H9 (cell line): Measurements from ENCODE around the gene MTERF4. TPM values are rescaled to one million over a fixed set of nuclear protein-coding genes. Genes with fewer than 3 reads are reported as not detected.

Experiments
- DNase-seq: peaks from one replicate; pipeline ENCODE4 v3.0.0-alpha.2; 2017
- H2AFZ ChIP-seq: one replicate; pipeline ENCODE4 v1.6.1; 2013; ENCODE audit warnings: mild to moderate bottlenecking, low read length, control low read depth, moderate library complexity
- H2AK5ac ChIP-seq: 2 replicates; pipeline ENCODE4 v1.6.1; 2013; ENCODE audit warnings: low read length, control low read depth, mixed read lengths; ENCODE audit not compliant: insufficient read length
- H2BK120ac ChIP-seq: one replicate; pipeline ENCODE4 v1.6.1; 2013; ENCODE audit warnings: low read depth, mild to moderate bottlenecking, low read length, control low read depth, inconsistent platforms; ENCODE audit not compliant: poor library complexity, severe bottlenecking
- H2BK12ac ChIP-seq: 2 replicates; pipeline ENCODE4 v1.6.1; 2013; ENCODE audit warnings: low read length, control low read depth, mixed read lengths, low read depth; ENCODE audit not compliant: insufficient read length
- H2BK15ac ChIP-seq: 2 replicates; pipeline ENCODE4 v1.6.1; 2013; ENCODE audit warnings: low read depth, low read length, control low read depth
- H2BK20ac ChIP-seq: one replicate; pipeline ENCODE4 v1.6.1; 2013; ENCODE audit warnings: low read depth, mild to moderate bottlenecking, low read length, control low read depth, inconsistent platforms; ENCODE audit not compliant: poor library complexity, severe bottlenecking
- H2BK5ac ChIP-seq: 2 replicates; pipeline ENCODE4 v1.6.1; 2013; ENCODE audit warnings: low read length, control low read depth, mixed read lengths; ENCODE audit not compliant: insufficient read length
- H3K14ac ChIP-seq: 2 replicates; pipeline ENCODE4 v1.6.1; 2013; ENCODE audit warnings: low read length, control low read depth; ENCODE audit not compliant: insufficient read depth
- H3K18ac ChIP-seq: 2 replicates; pipeline ENCODE4 v1.6.1; 2013; ENCODE audit warnings: low read depth, mild to moderate bottlenecking, mixed read lengths, low read length, control low read depth; ENCODE audit not compliant: insufficient read length
- H3K23ac ChIP-seq: 2 replicates; pipeline ENCODE4 v1.6.1; 2013; ENCODE audit warnings: low read length, control low read depth, mixed read lengths, low read depth; ENCODE audit not compliant: insufficient read length
- H3K23me2 ChIP-seq: 2 replicates; pipeline ENCODE4 v1.6.1; 2013; ENCODE audit warnings: low read depth, mild to moderate bottlenecking, mixed read lengths, low read length, control low read depth; ENCODE audit not compliant: insufficient read length, poor library complexity, severe bottlenecking
- H3K27ac ChIP-seq: 2 replicates; pipeline ENCODE4 v1.5.1; 2013; ENCODE audit warnings: low read length, control low read depth, mixed read lengths, low read depth; ENCODE audit not compliant: insufficient read length
- H3K27me3 ChIP-seq: 2 replicates; pipeline ENCODE4 v1.6.1; 2013; ENCODE audit warnings: low read length, control low read depth, inconsistent platforms; ENCODE audit not compliant: insufficient read depth
- H3K4ac ChIP-seq: 2 replicates; pipeline ENCODE4 v1.6.1; 2013; ENCODE audit warnings: low read depth, mild to moderate bottlenecking, control low read depth, inconsistent platforms, low read length, moderate library complexity
- H3K4me1 ChIP-seq: 2 replicates; pipeline ENCODE4 v1.6.1; 2013; ENCODE audit warnings: low read length, control low read depth, inconsistent platforms; ENCODE audit not compliant: insufficient read depth
- H3K4me2 ChIP-seq: 2 replicates; pipeline ENCODE4 v1.6.1; 2013; ENCODE audit warnings: low read length, control low read depth, mixed read lengths; ENCODE audit not compliant: insufficient read length, insufficient read depth
- H3K56ac ChIP-seq: 2 replicates; pipeline ENCODE4 v1.6.1; 2013; ENCODE audit warnings: low read depth, mild to moderate bottlenecking, mixed read lengths, low read length, control low read depth; ENCODE audit not compliant: insufficient read length
- H3K79me1 ChIP-seq: 2 replicates; pipeline ENCODE4 v1.6.1; 2013; ENCODE audit warnings: low read depth, mild to moderate bottlenecking, moderate library complexity, low read length, control low read depth, inconsistent platforms; ENCODE audit not compliant: insufficient read depth, poor library complexity, severe bottlenecking
- H3K79me2 ChIP-seq: 2 replicates; pipeline ENCODE4 v1.6.1; 2013; ENCODE audit warnings: low read length, control low read depth, inconsistent platforms; ENCODE audit not compliant: insufficient read depth
- H3K9ac ChIP-seq: 2 replicates; pipeline ENCODE4 v1.6.1; 2013; ENCODE audit warnings: low read length, control low read depth, mixed read lengths; ENCODE audit not compliant: insufficient read length; ENCODE audit errors: extremely low read depth
- H3K9me3 ChIP-seq: one replicate; pipeline ENCODE4 v1.6.1; 2013; ENCODE audit warnings: low read depth, low read length, inconsistent platforms; ENCODE audit not compliant: control insufficient read depth
- H3T11ph ChIP-seq: one replicate; pipeline ENCODE4 v1.6.1; 2013; ENCODE audit warnings: mild to moderate bottlenecking, low read length, control low read depth, inconsistent platforms
- H4K20me1 ChIP-seq: one replicate; pipeline ENCODE4 v1.6.1; 2013; ENCODE audit not compliant: control insufficient read depth, insufficient read length, insufficient read depth
- H4K5ac ChIP-seq: 2 replicates; pipeline ENCODE4 v1.6.1; 2013; ENCODE audit warnings: low read depth, mild to moderate bottlenecking, mixed read lengths, low read length, control low read depth; ENCODE audit not compliant: insufficient read length
- H4K8ac ChIP-seq: replicated peaks from 2 replicates; pipeline ENCODE4 v1.6.1; 2013; ENCODE audit warnings: low read length, control low read depth, mixed read lengths, low read depth; ENCODE audit not compliant: insufficient read length
- H4K91ac ChIP-seq: 2 replicates; pipeline ENCODE4 v1.6.1; 2013; ENCODE audit warnings: low read depth, mild to moderate bottlenecking, moderate library complexity, mixed read lengths, low read length, control low read depth; ENCODE audit not compliant: insufficient read length
- H3K27ac Mint-ChIP-seq, 3 experiments: 2 replicates in 2 of 3; 3 replicates in 1 of 3; pipeline ENCODE4 v1.8.0; 2020 to 2021; ENCODE audit warnings: mixed read lengths in 3 of 3, mild to moderate bottlenecking in 1 of 3, moderate library complexity in 1 of 3
- H3K27me3 Mint-ChIP-seq: 2 replicates; pipeline ENCODE4 v1.8.0; 2021; ENCODE audit warnings: low read depth, mild to moderate bottlenecking, moderate library complexity, mixed read lengths
- H3K36me3 Mint-ChIP-seq, 3 experiments: 2 replicates in 2 of 3; 3 replicates in 1 of 3; pipeline ENCODE4 v1.8.0; 2020 to 2021; ENCODE audit warnings: low read depth in 3 of 3, mixed read lengths in 3 of 3; ENCODE audit not compliant: insufficient read depth in 1 of 3
- H3K4me1 Mint-ChIP-seq, 2 experiments: 2 replicates each; pipeline ENCODE4 v1.8.0; 2020; ENCODE audit warnings: mixed read lengths in 2 of 2
- H3K4me3 Mint-ChIP-seq, 2 experiments: 2 replicates in 1 of 2; 3 replicates in 1 of 2; pipeline ENCODE4 v1.8.0; 2020 to 2021; ENCODE audit warnings: mild to moderate bottlenecking in 2 of 2, mixed read lengths in 2 of 2, moderate library complexity in 1 of 2
- H3K9me3 Mint-ChIP-seq, 2 experiments: 2 replicates in 1 of 2; 3 replicates in 1 of 2; pipeline ENCODE4 v1.8.0; 2020; ENCODE audit warnings: mild to moderate bottlenecking in 2 of 2, mixed read lengths in 2 of 2, moderate library complexity in 1 of 2
- WGBS: extraction: QIAGEN DNeasy Blood & Tissue Kit; methylation state at CpG from one replicate; pipeline ENCODE4 v1.1.7; 2013; ENCODE audit warnings: missing lambda C conversion rate, low lambda C conversion rate, mixed read lengths; ENCODE audit not compliant: insufficient read length; ENCODE audit errors: extremely low coverage; 5-methylcytosine and 5-hydroxymethylcytosine counted together
- total RNA-seq: library from RNA; stranded (reverse); gene quantifications from 2 replicates; pipeline ENCODE4 v1.2.1, GENCODE V29; 2021
- TF ChIP-seq, protein P1 (sequence below): fragments of 200-600 bp; sonication (generic); conservative IDR thresholded peaks from 3 replicates; pipeline ENCODE4 v1.8.0; 2021; ENCODE audit warnings: antibody characterized with exemption, mild to moderate bottlenecking

MTERF4 gene
- total RNA-seq, 1 experiment from 2014 or later, result 35.0 TPM

DNA sequence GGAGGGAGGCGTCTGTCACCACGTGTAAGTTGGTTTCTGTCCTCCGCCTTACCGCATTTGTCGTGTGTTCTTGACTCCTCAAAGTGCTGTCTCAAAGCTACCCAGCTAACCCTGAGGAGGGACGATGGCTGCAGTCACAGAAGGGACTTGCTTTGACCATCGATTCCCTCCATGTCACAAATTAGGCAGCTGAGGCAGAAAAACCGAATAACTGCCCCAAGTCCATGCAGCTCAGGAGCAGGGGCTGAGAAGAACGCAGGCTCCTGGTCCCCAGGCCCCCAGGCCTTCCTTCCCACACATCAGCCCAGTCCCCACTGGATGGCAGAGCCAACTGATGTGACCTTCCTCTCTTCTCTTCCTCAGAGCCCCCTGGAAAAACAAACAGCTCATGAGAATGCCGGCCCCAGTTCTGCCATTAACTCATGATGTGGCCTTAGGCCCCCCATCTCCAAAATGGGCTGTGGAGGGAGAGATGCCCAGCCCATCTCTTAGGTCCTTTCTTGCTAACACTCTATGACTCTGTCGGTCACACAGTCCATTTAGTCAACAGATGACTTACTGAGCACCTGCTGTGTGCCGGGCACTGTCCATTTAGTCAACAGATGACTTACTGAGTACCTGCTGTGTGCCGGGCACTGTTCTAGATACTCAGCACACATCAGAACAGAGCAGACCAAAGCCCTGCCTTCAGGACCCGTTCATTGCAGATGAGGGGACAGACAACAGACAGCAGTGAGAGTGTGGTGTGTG lies 19.6 kb downstream of the MTERF4 start:
- Histone ChIP-seq H2BK5ac (no peak overlapping the region), H2AFZ (no peak overlapping the region), H3K14ac (peak overlapping the region; percentile 25; the same call in 1 of the 2 replicates), H2AK5ac (no peak overlapping the region), H2BK15ac (no peak overlapping the region; the same call in 1 of the 2 replicates), H3K18ac (no peak overlapping the region), H2BK120ac (no peak overlapping the region), H3K79me2 (no peaks in the 10 kb centered on the region), H3K27me3 (no peaks in the 10 kb centered on the region), H3K56ac (peak overlapping the region; percentile 55), H3K23ac (no peak overlapping the region), H3K79me1 (no peaks in the 10 kb centered on the region), H3K9me3 (no peaks in the 10 kb centered on the region), H4K91ac (no peak overlapping the region), H3K4me1 (no peaks in the 10 kb centered on the region), H4K20me1 (no peaks in the 10 kb centered on the region), H4K5ac (peak overlapping the region; percentile 70), H3K27ac (no peak overlapping the region), H2BK12ac (no peak overlapping the region), H3K9ac (no peak overlapping the region), H3K4ac (no peak overlapping the region), H4K8ac (no peak overlapping the region), H3K23me2 (no peaks in the 10 kb centered on the region), H2BK20ac (no peak overlapping the region), H3T11ph (no peak overlapping the region), H3K4me2 (no peak overlapping the region)
- no peak for DNase-seq
- no peaks in the 10 kb centered on the region for H3K9me3 Mint-ChIP-seq
- WGBS, result no CpG with 5 or more reads among the region's 14 CpGs
- no peak overlapping the region for H3K4me3 Mint-ChIP-seq
- H3K4me1 Mint-ChIP-seq, result no peaks in the 10 kb centered on the region
- TF ChIP-seq, protein P1, sequence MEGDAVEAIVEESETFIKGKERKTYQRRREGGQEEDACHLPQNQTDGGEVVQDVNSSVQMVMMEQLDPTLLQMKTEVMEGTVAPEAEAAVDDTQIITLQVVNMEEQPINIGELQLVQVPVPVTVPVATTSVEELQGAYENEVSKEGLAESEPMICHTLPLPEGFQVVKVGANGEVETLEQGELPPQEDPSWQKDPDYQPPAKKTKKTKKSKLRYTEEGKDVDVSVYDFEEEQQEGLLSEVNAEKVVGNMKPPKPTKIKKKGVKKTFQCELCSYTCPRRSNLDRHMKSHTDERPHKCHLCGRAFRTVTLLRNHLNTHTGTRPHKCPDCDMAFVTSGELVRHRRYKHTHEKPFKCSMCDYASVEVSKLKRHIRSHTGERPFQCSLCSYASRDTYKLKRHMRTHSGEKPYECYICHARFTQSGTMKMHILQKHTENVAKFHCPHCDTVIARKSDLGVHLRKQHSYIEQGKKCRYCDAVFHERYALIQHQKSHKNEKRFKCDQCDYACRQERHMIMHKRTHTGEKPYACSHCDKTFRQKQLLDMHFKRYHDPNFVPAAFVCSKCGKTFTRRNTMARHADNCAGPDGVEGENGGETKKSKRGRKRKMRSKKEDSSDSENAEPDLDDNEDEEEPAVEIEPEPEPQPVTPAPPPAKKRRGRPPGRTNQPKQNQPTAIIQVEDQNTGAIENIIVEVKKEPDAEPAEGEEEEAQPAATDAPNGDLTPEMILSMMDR, result no peak
- H3K27me3 Mint-ChIP-seq, result no peaks in the 10 kb centered on the region
- no peak overlapping the region; a peak in 2 of 7 replicates for H3K27ac Mint-ChIP-seq
- H3K36me3 Mint-ChIP-seq, result peaks cover 5 to 22% (median 19%) of the 10 kb centered on the region in 3 experiments; a peak in 6 of 7 replicates
